HTERT RPE-1 (cell line): ENCODE results near the gene PROK1.
"Not testable (repeated sequence)": the region's sequence is repeated elsewhere in the genome, so short reads cannot be mapped to it uniquely, and the experiment has no call there.

Experiments
- in situ Hi-C: fragments of 300-500 bp; cut with MboI; formaldehyde crosslinking; loops from 4 replicates; pipeline ENCODE4 v1.14.3; 2020; ENCODE audit warnings: low sequenced_read_pairs

The PROK1 gene

DNA sequence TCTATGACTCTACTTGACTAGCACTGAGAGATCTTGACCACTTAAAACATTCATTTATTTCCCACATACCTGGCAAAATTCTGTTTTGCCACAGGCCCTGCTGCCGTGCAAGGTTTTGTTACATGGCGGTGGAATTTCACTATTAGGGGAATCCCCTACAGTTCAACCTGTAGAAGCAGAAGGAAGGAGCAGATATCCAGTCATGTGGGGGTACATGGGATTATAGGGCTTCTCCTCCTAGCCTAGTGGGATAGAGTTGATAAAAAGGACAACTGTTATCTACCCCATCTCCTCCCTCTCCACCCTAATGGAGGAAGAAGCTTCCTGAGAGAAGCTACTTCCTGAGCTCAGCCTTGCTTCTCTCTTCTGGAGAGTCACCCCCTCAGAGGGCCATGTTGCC is 17.7 kb upstream of the PROK1 start:
- in situ Hi-C loops = no loop called here

- in situ Hi-C loops = no loop called here
These were observed 17.1 kb upstream of the PROK1 start for GRCh38 chr1:110433803-110434202.

DNA sequence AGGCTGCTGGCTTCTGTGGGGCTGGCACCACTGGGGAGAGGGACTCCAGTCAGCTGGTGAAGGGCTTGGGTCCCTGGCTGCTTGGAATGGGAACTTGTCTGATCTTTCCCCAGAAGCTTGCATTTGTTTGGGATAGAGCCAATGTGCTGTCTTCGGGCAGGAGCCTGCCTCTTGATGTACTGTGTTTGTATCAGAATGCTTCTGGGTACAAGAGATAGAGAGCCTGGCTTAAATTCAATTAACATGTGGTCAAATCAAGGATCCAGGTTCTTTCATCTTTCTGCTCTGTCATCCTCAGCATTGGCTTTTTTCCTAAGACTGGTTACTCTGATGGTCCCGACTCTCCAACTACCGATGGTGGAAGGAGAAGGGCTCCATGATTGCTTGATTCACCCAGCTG is 16.0 kb upstream of the PROK1 start:
- in situ Hi-C loops = no loop called here

GRCh38 chr1:110436635-110437034 is 14.3 kb upstream of the PROK1 start:
- in situ Hi-C loops = no loop called here

- in situ Hi-C loops = not testable (repeated sequence)
These were observed 13.2 kb upstream of the PROK1 start for GRCh38 chr1:110437645-110438299.

DNA sequence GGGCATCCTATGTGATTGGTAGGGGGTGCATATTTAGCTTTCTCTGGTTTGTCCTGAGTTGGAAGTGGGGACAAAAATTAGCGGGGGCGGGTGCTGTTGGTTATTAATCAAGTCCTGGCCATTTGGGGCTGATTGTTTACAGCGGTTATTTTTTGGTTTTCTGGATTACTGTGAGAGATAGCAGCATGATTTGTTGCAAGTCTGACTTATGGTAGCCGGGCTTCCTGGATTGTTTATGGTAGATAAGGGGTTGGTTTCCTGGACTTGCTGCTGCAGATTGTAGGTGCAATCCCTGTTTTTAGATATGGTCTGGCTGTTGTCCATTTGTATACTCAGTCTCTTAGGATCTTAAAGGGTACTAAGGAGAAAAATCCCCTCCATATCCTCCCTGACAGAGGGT is 12.1 kb upstream of the PROK1 start:
- in situ Hi-C loops = no loop called here

DNA sequence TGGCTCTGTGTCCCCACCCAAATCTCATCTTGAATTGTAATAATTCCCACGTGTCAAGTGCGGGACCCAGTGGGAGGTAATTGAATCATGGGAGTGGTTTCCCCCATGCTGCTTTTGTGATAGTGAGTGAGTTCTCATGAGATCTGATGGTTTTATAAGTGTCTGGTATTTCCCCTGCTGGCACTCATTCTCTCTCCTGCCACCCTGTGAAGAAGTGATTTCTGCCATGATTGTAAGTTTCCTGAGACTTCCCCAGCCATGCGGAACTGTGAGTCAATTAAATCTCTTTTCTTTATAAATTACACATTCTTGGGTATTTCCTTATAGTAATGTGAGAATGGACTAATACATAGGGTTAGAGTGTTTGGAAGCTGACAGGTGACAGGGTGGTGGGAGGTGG is 11.1 kb upstream of the PROK1 start:
- in situ Hi-C loops = not testable (repeated sequence)

GRCh38 chr1:110440877-110441276 is 10.1 kb upstream of the PROK1 start:
- in situ Hi-C loops = no loop called here

DNA sequence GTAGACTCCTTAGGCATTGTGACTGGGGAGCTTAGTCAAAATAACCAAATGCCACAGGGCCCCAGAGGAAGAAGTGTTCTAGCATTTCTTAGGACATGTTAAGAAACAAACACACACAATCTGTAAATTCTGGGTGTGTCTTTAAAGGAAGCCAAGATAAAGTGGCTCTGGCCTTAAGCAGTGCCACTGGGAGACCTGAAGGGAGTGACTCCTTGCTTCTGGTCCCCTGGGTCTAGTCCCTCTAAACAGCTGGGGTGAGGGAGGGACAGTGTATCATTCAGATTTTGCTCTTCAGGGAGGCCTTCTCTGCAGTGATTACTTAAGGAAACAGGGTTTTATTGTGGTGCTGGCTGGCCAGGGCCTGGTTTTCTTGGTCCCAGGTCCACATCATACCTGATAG is 9.1 kb upstream of the PROK1 start:
- in situ Hi-C loops = no loop called here

DNA sequence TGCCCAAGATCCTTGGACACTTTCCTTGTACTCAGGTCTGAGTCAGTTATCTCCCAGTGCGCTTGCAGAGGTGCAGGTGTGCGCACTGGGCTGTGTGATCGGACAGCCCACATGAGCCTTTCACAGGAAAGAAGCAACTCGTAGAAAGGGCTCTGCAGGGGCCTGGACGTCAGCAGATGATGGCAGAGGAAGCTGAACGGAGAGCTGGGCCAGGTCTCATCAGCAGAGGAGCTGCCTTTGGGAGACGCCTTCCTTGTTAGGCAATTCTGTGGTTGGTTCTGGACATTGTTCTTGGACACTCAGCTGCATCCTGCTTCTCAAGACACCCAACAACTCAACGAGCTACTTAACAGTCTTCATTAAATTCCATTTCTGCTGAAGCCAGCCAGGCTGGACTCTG is 7.5 kb upstream of the PROK1 start:
- in situ Hi-C loops = no loop called here

- in situ Hi-C loops = no loop called here
These were observed 6.4 kb upstream of the PROK1 start for GRCh38 chr1:110444561-110444960.

DNA sequence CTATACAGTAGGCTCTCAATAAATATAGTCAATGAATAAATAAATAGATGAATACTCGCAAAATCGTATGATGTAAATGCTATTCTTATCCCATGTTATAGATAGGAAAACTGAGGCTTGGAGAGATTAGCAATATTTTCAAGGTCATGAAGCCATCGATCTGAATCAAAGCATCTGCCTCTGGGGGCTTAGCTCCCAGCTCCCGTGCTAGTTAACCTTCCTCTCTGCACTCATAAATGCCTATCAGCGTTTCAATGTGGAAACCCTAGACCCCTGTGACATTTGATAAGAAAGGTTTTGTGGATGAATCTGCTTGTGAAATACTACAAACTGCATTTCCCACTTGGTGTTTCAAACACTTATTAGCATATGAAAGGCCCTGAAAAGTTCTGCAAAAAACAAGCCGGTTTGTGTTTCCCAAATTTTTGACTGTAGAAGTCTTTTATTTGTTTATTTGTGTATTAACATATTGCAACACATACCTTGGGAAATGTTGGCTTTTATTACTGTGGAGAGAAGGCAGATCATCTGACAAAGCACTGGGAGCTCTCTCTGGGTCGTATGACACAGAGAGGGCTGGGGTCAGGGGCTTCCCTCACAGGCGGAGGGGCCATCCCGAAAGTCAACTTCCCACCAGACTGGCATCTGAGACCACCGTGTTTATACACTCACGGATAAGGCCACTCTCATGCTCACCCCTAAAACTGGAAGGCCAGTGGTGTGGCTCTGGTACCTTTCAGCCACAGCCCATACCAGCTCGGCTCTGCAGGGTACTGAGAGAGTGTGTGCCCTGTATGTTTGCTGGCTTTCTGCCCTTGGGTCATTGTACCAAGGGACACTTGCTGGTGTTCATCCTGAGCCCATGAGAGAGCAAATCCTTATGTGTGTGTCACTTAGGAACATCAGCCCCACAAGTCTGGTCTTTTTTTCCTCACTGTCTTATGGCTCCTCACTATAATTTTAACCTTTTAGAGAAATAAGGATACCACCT is 993 bp upstream of the PROK1 start:
- in situ Hi-C loops = no loop called here

GRCh38 chr1:110452330-110452729 is 1.4 kb downstream of the PROK1 start:
- in situ Hi-C loops = no loop called here

GRCh38 chr1:110453829-110454228 is 2.9 kb downstream of the PROK1 start:
- in situ Hi-C loops = no loop called here

- in situ Hi-C loops = no loop called here
These were observed 3.4 kb downstream of the PROK1 start for GRCh38 chr1:110454328-110454727.

DNA sequence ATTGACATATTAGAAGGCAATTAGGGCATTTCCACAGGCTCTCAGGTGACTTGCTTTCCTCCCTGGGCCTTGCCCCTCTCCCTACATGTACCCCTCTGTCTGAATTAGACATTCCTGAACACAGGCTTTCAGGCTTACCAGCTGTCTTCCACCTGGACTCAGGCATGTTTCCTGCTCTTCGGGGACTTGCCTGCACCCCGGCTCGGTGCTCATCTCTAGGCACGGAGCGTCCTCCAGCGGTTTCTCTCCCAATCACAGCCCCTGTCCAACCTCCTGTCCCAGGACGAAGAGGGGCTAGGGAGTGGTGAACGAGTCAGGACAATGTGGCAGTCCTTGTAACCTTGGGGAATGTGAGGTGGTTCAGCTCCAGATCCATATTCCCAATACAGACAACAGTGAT is 4.2 kb downstream of the PROK1 start:
- in situ Hi-C loops = no loop called here

DNA sequence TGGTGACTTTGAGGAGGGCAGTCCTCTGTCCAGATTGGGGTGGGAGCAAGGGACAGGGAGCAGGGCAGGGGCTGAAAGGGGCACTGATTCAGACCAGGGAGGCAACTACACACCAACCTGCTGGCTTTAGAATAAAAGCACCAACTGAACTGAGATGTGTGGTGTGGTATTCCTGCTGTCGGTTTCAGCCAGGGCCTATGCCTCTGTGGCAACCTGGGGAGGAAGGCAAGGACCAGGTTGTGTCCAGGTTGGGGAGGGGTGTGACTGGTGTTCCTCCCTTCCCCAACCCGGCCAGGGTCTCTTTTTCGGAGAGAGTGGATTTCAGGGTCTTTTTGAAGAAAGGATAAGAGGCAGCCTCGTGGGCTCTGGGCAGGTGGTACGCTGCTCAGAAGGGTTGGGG is 6.3 kb downstream of the PROK1 start:
- in situ Hi-C loops = no loop called here

- in situ Hi-C loops = no loop called here
These were observed 9.6 kb downstream of the PROK1 start for GRCh38 chr1:110460253-110461220.

DNA sequence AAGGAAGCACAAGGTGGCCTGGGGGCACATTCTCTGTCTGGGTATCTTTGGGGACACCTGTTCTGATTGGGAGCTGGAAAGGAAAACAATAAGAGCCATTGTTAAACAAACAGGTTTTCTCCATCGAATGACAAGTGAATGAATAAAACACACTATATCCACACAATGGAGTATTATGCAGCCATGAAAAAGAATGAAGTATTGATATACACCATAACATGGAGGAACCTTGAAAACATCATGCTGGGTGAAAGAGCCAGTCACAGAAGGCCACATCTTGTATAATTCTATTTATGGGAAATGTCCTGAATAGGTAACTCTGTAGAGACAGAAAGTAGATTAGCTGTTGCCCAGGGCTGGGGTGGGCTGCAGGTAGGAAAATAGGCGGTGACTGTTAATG is 11.1 kb downstream of the PROK1 start:
- in situ Hi-C loops = no loop called here

DNA sequence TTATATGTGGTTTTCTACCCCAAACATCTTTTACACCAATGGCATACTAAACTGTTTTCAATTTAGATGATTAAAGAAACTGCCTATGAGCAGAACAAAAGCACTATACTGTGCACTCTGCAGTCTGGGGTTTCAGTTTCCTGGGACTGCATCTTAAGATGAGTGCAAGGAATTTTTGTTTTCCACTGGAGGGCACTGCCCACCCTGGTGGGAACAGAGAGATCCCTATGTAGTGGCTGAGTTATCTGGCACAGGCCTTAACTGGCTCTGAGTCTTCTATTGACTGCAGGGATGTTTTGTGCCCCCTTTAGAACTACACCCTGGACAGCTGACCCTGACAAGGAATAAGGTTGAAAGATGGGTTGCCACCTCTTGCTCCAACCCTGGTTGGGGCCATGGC is 12.0 kb downstream of the PROK1 start:
- in situ Hi-C loops = no loop called here

DNA sequence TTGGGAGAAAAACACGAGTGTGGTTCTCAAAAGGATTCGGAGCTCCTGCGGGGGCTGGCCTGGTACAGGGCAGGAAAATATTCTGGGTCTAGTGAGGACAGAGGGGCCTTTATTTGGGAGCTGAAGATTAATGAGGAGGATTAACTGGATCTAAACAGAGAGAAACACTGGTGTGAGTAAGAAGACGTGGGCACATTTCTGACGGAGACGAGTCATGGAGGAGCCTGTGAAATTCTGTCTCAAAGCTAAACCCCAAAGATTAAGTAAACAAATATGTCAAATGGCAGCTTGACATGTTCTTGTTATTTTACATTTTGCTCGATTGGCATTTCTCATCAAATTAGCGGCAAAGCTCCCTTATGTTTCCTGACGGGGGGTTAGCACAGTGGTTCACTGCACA is 12.8 kb downstream of the PROK1 start:
- in situ Hi-C loops = no loop called here
